GM04504 (cell line): ENCODE measurements around the gene FOXS1.
"Not testable (repeated sequence)": the region's sequence is repeated elsewhere in the genome, so short reads cannot be mapped to it uniquely, and the experiment has no call there.

Experiments used
- DNase-seq: peaks from one replicate; pipeline ENCODE4 v3.0.0-alpha.2; 2012; ENCODE audit warnings: low read depth

Gene FOXS1

GRCh38 chr20:31839782-31840487, 5.5 kb downstream of the FOXS1 start:
- no peak for DNase-seq

- DNase-seq = no peak
These were observed 6.6 kb downstream of the FOXS1 start for GRCh38 chr20:31838646-31839292.

GRCh38 chr20:31837896-31838397, 7.5 kb downstream of the FOXS1 start:
- DNase-seq = no peak

GRCh38 chr20:31836853-31837608, 8.4 kb downstream of the FOXS1 start:
- no peak for DNase-seq

GRCh38 chr20:31835977-31836852, 9.2 kb downstream of the FOXS1 start:
- peak; percentile 84 for DNase-seq

GRCh38 chr20:31835554-31835953, 9.8 kb downstream of the FOXS1 start:
- no peak for DNase-seq

GRCh38 chr20:31833931-31834521, 11.4 kb downstream of the FOXS1 start:
- DNase-seq = no peak

GRCh38 chr20:31833130-31833930, 12.1 kb downstream of the FOXS1 start:
- DNase-seq = no peak

- DNase-seq = no peak
These were observed 13.6 kb downstream of the FOXS1 start for GRCh38 chr20:31831771-31832306.

GRCh38 chr20:31831211-31831610, 14.2 kb downstream of the FOXS1 start:
- DNase-seq = no peak

- no peak for DNase-seq
These were observed 14.9 kb downstream of the FOXS1 start for GRCh38 chr20:31830406-31830981.

- no peak for DNase-seq
These were observed 15.7 kb downstream of the FOXS1 start for GRCh38 chr20:31829731-31830130.

- DNase-seq = not testable (repeated sequence)
These were observed 17.4 kb downstream of the FOXS1 start for GRCh38 chr20:31828016-31828415.

- DNase-seq = no peak
These were observed 18.3 kb downstream of the FOXS1 start for GRCh38 chr20:31827059-31827458.

- DNase-seq = no peak
These were observed 19.3 kb downstream of the FOXS1 start for GRCh38 chr20:31826074-31826473.

GRCh38 chr20:31824554-31825313, 20.7 kb downstream of the FOXS1 start:
- no peak for DNase-seq

- DNase-seq = no peak
These were observed 21.3 kb downstream of the FOXS1 start for GRCh38 chr20:31824125-31824485.

GRCh38 chr20:31823360-31824124, 21.9 kb downstream of the FOXS1 start:
- no peak for DNase-seq
